GM21619 (cell line): Measurements from ENCODE around the gene ATG16L1.
"Not testable (repeated sequence)": the region's sequence is repeated elsewhere in the genome, so short reads cannot be mapped to it uniquely, and the experiment has no call there.

ENCODE experiments used
- ATAC-seq: cut with Tn5 transposase; IDR thresholded peaks from one replicate; pipeline ENCODE4 v1.9.1; 2021; ENCODE audit not compliant: unreplicated experiment

Gene ATG16L1

GRCh38 chr2:233328922-233329321 is 77.4 kb downstream of the ATG16L1 start:
- no peak for ATAC-seq

- no peak for ATAC-seq
Observed at GRCh38 chr2:233329489-233330135, 78.1 kb downstream of the ATG16L1 start.

DNA sequence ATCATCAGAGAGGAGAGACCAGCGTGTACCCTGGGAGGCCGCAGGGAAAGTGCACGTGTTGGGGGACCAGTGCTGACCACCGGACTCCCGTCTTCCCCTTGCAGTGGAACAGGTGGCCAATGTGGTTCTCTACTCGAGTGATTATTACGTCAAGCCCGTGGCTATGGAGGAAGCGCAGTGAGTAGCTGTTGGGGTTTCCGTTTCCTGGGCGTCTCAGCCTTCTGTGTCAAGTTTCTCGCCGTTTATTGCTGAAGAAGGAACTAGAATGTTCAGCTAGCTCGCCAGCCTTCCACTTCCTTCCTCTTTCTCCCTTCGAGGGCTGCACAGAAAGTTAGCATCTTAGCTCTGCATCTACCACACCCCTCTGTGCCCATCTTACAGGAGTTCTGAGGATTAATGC is 80.1 kb downstream of the ATG16L1 start:
- peak; percentile 93 for ATAC-seq

- no peak for ATAC-seq
Observed at GRCh38 chr2:233332125-233332524, 80.7 kb downstream of the ATG16L1 start.

DNA sequence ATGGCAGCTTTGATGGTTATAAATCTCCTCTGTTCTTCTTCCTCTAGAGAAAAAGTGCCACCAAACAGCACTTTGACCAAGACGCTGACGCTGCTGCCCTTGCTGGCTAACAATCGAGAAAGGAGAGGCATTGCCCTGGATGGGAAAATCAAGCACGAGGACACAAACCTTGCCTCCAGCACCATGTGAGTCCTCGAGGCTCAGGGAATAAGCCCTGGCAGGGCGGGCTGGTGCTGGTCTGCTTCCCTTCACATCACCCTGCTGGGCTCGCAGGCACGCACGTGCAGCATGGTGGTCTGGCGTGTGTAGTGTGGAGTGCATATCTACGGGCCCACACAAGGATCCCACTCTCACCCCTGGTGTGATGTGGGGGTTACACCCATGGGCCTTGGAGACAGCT is 83.4 kb downstream of the ATG16L1 start:
- no peak for ATAC-seq

- not testable (repeated sequence) for ATAC-seq
Observed at GRCh38 chr2:233336091-233336490, 84.6 kb downstream of the ATG16L1 start.

GRCh38 chr2:233336541-233336940 is 85.1 kb downstream of the ATG16L1 start:
- no peak for ATAC-seq

DNA sequence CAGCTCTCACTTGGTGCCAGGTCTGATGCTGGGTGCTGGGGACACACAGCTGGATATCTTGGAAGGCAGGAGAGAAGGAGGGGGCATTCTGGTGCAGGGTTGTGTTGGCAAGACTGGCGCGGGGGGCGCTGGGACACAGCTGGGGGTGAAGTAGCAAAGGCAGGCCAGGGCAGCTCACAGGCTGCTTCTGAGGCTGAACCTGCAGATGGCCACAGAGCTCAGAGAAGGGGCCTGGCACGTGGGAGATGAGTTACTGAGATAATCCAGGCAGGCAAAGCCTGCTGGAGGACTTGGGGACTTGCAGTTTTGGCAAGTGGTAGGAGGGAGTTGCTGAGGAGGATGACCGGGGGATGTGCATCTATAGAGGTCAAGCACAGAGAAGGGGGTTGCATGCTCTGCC is 86.6 kb downstream of the ATG16L1 start:
- ATAC-seq, result no peak

- ATAC-seq, result no peak
Observed at GRCh38 chr2:233338812-233339368, 87.4 kb downstream of the ATG16L1 start.

DNA sequence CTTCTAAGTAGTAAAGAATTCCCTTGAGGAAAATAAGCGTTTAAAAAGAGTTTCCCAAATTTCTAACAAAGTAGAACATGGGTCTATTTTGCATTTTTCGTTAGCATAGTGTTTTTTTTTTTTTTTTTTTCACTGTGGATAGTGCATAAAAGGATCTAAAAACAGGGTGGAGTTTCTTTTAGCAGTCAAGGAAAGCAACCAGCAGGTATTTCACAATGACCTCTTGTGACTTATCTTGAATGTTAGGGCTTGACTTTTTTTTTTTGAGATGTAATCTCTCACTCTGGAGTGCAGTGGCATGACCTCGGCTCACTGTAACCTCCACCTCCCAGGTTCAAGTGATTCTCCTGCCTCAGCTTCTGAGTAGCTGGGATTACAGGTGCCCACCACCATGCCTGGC is 88.0 kb downstream of the ATG16L1 start:
- no peak for ATAC-seq

- no peak for ATAC-seq
Observed at GRCh38 chr2:233341296-233341695, 89.8 kb downstream of the ATG16L1 start.

DNA sequence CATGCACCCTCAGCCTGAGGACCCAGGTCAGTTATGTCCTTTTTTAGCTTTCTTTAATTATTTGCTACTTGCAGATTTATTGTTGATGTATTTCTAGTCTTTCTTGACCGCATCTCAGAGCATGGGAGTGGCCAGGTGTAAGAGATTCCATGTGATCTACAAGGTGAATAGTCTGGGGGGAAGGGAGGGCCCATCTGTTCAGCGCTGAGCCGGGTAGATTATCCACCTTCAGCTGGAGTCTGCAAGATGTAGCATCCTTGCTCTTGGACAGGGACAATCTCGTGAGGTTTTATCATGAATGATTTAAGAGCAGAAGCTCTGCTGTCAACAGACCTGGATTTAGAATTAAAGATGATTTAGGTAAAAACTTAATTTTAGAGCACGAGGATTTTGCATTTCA is 90.8 kb downstream of the ATG16L1 start:
- ATAC-seq, result no peak

- ATAC-seq, result no peak
Observed at GRCh38 chr2:233343171-233343705, 91.8 kb downstream of the ATG16L1 start.
